ENCODE data around the gene SLC25A26. TPM values are rescaled to one million over a fixed set of nuclear protein-coding genes. Genes with fewer than 3 reads are reported as not detected.

Gene SLC25A26
- total RNA-seq, 6 experiments from 2014 or later = 12.8 to 16.3 (median 13.6) TPM

- H3K4me3 Mint-ChIP-seq = no peak overlapping the region
- H3K9me3 Mint-ChIP-seq = no peaks in the 10 kb centered on the region
- H3K4me1 Mint-ChIP-seq (ENCODE audit: low read depth) = no peaks in the 10 kb centered on the region
- no peak overlapping the region for H3K27ac Mint-ChIP-seq
- no peaks in the 10 kb centered on the region for H3K36me3 Mint-ChIP-seq (ENCODE audit: low read depth)
- TF ChIP-seq CTCF (IDR thresholded peaks at IDR 0.05) = no peak
- DNase-seq = no peak
- peaks cover 13% of the 10 kb centered on the region for H3K27me3 Mint-ChIP-seq (ENCODE audit: insufficient read depth)
Observed at GRCh38 chr3:66208189-66208588, 12.6 kb upstream of the SLC25A26 start.

- no peaks in the 10 kb centered on the region for H3K36me3 Mint-ChIP-seq (ENCODE audit: low read depth)
- peaks cover 3% of the 10 kb centered on the region; the same call in 1 of the 2 replicates for H3K9me3 Mint-ChIP-seq
- H3K27me3 Mint-ChIP-seq (ENCODE audit: insufficient read depth) = peaks cover 10% of the 10 kb centered on the region
- no peak for DNase-seq
- no peak overlapping the region for H3K4me3 Mint-ChIP-seq
- H3K4me1 Mint-ChIP-seq (ENCODE audit: low read depth) = no peaks in the 10 kb centered on the region
- no peak overlapping the region for H3K27ac Mint-ChIP-seq
- TF ChIP-seq CTCF (IDR thresholded peaks at IDR 0.05) = no peak
Observed at GRCh38 chr3:66210687-66211295, 10.0 kb upstream of the SLC25A26 start.

- no peak for DNase-seq
- no peak overlapping the region for H3K4me3 Mint-ChIP-seq
- no peaks in the 10 kb centered on the region for H3K4me1 Mint-ChIP-seq (ENCODE audit: low read depth)
- H3K9me3 Mint-ChIP-seq = peaks cover 3% of the 10 kb centered on the region; the same call in 1 of the 2 replicates
- no peak for TF ChIP-seq CTCF (IDR thresholded peaks at IDR 0.05)
- peaks cover 12% of the 10 kb centered on the region for H3K27me3 Mint-ChIP-seq (ENCODE audit: insufficient read depth)
- no peaks in the 10 kb centered on the region for H3K36me3 Mint-ChIP-seq (ENCODE audit: low read depth)
- no peak overlapping the region for H3K27ac Mint-ChIP-seq
Observed at GRCh38 chr3:66211779-66212178, 9.0 kb upstream of the SLC25A26 start.

- H3K36me3 Mint-ChIP-seq (ENCODE audit: low read depth) = no peaks in the 10 kb centered on the region
- peaks cover 7% of the 10 kb centered on the region for H3K27me3 Mint-ChIP-seq (ENCODE audit: insufficient read depth)
- no peak overlapping the region for H3K4me3 Mint-ChIP-seq
- TF ChIP-seq CTCF (IDR thresholded peaks at IDR 0.05) = no peak
- H3K27ac Mint-ChIP-seq = no peak overlapping the region
- peaks cover 2% of the 10 kb centered on the region; the same call in 1 of the 2 replicates for H3K4me1 Mint-ChIP-seq (ENCODE audit: low read depth)
- peaks cover 3% of the 10 kb centered on the region; the same call in 1 of the 2 replicates for H3K9me3 Mint-ChIP-seq
- no peak for DNase-seq
Observed at GRCh38 chr3:66215106-66215505, 5.7 kb upstream of the SLC25A26 start.

- no peak overlapping the region; the same call in 1 of the 2 replicates for H3K27ac Mint-ChIP-seq
- no peak for TF ChIP-seq CTCF (IDR thresholded peaks at IDR 0.05)
- no peaks in the 10 kb centered on the region for H3K9me3 Mint-ChIP-seq
- H3K4me3 Mint-ChIP-seq = peak overlapping the region; percentile 99
- no peaks in the 10 kb centered on the region for H3K36me3 Mint-ChIP-seq (ENCODE audit: low read depth)
- peaks cover 19% of the 10 kb centered on the region for H3K4me1 Mint-ChIP-seq (ENCODE audit: low read depth)
- peaks cover 5% of the 10 kb centered on the region; the same call in 1 of the 2 replicates for H3K27me3 Mint-ChIP-seq (ENCODE audit: insufficient read depth)
- no peak for DNase-seq
Observed at GRCh38 chr3:66220066-66220465, 735 bp upstream of the SLC25A26 start.
